ENCODE measurements around the gene CHRNA7.

DNA sequence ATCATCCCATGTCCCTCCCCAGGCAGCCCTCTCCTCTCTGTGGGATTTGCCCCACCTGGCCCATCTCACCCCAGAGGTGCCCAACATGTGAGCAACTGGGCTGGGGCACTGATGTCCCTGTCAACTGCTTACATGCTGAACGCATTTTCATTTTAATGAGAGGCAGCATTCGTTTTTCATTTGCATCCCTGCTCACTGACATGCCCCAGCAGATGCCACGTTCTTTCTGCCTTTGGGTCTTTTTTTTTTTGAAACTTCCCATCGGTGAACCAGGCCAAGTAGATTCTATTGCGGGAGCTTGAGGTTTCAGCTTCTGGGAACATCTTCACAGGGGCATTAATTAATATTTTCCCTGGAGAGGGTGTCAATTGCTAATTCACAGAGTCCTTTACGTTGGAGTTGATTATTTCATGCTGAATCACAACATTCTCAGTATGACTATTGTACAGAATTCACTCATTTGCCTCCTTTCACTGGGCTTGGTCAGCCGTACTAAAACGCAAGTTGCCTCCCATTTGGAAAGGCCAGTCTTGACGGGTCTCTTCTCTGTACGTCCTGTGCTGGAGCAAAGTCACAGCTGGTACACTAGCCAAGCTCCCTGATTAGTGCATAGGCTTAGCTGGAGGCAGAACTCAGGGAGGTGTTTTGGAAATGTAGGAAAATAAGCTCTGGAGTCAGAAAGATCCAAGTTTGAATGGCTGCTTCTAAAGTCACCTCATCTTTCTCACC, 69.8 kb downstream of the CHRNA7 start:
- TF ChIP-seq CTCF (IDR thresholded peaks at IDR 0.05), result no peak
- no peak for TF ChIP-seq POLR2A (IDR thresholded peaks at IDR 0.05)
